Measurements from ENCODE around the gene PIK3R3.

DNA sequence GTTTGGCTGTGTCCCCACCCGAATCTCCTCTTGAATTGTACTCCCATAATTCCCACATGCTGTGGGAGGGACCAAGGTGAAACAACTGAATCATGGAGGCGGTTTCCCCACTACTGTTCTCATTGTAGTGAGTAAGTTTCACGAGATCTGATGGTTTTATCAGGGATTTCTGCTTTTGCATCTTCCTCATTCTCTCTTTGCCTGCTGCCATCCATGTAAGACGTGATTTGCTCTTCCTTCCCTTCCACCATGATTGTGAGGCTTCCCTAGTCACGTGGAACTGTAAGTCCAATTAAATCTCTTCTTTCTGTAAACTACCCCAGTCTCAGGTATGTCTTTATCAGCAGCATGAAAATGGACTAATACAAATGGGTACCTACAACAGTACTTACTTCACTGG lies 73.5 kb downstream of the PIK3R3 start:
- TF ChIP-seq, protein P1, sequence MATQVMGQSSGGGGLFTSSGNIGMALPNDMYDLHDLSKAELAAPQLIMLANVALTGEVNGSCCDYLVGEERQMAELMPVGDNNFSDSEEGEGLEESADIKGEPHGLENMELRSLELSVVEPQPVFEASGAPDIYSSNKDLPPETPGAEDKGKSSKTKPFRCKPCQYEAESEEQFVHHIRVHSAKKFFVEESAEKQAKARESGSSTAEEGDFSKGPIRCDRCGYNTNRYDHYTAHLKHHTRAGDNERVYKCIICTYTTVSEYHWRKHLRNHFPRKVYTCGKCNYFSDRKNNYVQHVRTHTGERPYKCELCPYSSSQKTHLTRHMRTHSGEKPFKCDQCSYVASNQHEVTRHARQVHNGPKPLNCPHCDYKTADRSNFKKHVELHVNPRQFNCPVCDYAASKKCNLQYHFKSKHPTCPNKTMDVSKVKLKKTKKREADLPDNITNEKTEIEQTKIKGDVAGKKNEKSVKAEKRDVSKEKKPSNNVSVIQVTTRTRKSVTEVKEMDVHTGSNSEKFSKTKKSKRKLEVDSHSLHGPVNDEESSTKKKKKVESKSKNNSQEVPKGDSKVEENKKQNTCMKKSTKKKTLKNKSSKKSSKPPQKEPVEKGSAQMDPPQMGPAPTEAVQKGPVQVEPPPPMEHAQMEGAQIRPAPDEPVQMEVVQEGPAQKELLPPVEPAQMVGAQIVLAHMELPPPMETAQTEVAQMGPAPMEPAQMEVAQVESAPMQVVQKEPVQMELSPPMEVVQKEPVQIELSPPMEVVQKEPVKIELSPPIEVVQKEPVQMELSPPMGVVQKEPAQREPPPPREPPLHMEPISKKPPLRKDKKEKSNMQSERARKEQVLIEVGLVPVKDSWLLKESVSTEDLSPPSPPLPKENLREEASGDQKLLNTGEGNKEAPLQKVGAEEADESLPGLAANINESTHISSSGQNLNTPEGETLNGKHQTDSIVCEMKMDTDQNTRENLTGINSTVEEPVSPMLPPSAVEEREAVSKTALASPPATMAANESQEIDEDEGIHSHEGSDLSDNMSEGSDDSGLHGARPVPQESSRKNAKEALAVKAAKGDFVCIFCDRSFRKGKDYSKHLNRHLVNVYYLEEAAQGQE (IDR thresholded peaks at IDR 0.05), result no peak
- TF ChIP-seq POLR2A (IDR thresholded peaks at IDR 0.05; ENCODE audit: low read length), result no peak
- TF ChIP-seq CTCF (IDR thresholded peaks at IDR 0.05), result no peak
- TF ChIP-seq HDAC2 (IDR thresholded peaks at IDR 0.05), result no peak
- TF ChIP-seq JUN (IDR thresholded peaks at IDR 0.05), result no peak
- no peak for TF ChIP-seq RARB (CRISPR knock-in tag; IDR thresholded peaks at IDR 0.05)
- no peak for TF ChIP-seq USF2 (IDR thresholded peaks at IDR 0.05)
- no peak for TF ChIP-seq EHMT2 (IDR thresholded peaks at IDR 0.05; ENCODE audit: low read depth)
- TF ChIP-seq RAD21 (conservative IDR thresholded peaks at IDR 0.05 in 1 of 2, IDR thresholded peaks at IDR 0.05 in 1 of 2), result no peak
- TF ChIP-seq MAZ (IDR thresholded peaks at IDR 0.05; ENCODE audit: borderline replicate concordance, low read depth, low read length), result no peak
- TF ChIP-seq ZFP36 (IDR thresholded peaks at IDR 0.05; ENCODE audit: borderline replicate concordance, partially characterized antibody), result no peak

Measured in A549 (cell line).